Epithelial cell of proximal tubule (primary cell): Measurements from ENCODE around the gene TMPRSS3. TPM values are rescaled to one million over a fixed set of nuclear protein-coding genes. Genes with fewer than 3 reads are reported as not detected.
"Not testable (repeated sequence)": the region's sequence is repeated elsewhere in the genome, so short reads cannot be mapped to it uniquely, and the experiment has no call there.

ENCODE experiments used
- DNase-seq: peaks from one replicate; pipeline ENCODE4 v3.0.0-alpha.2; 2011; ENCODE audit warnings: low read depth
- H3K4me3 ChIP-seq: 2 replicates; pipeline ENCODE4 v1.5.1; 2011; ENCODE audit warnings: low read depth, mild to moderate bottlenecking, low read length
- CTCF ChIP-seq: conservative IDR thresholded peaks from 2 replicates; pipeline ENCODE4 v1.5.1; 2012; ENCODE audit warnings: low read depth, mild to moderate bottlenecking, low read length
- total RNA-seq: library from RNA; depleted of rRNA; stranded (reverse); fragments of >200 nt; gene quantifications from 2 replicates; pipeline ENCODE4 v1.2.3, GENCODE V29; 2015

The TMPRSS3 gene
- total RNA-seq, 1 donor from 2014 or later = 2.0 TPM

GRCh38 chr21:42411891-42412635 lies 16.2 kb upstream of the TMPRSS3 start:
- no peak for TF ChIP-seq CTCF
- no peak overlapping the region for H3K4me3 ChIP-seq
- DNase-seq = no peak

GRCh38 chr21:42411197-42411869 lies 15.5 kb upstream of the TMPRSS3 start:
- no peak overlapping the region for H3K4me3 ChIP-seq
- DNase-seq = no peak

GRCh38 chr21:42409366-42409765 lies 13.5 kb upstream of the TMPRSS3 start:
- DNase-seq = no peak
- no peak for TF ChIP-seq CTCF
- H3K4me3 ChIP-seq = no peak overlapping the region

More at GRCh38 chr21:42411197-42411869, 15.5 kb upstream of the TMPRSS3 start:
- no peak for TF ChIP-seq CTCF

- H3K4me3 ChIP-seq, DNase-seq: not testable (repeated sequence)
These were observed 12.9 kb upstream of the TMPRSS3 start for GRCh38 chr21:42408718-42409117.

GRCh38 chr21:42407476-42407875 lies 11.6 kb upstream of the TMPRSS3 start:
- DNase-seq = no peak
- TF ChIP-seq CTCF = no peak
- no peak overlapping the region for H3K4me3 ChIP-seq

- H3K4me3 ChIP-seq = no peak overlapping the region
- no peak for TF ChIP-seq CTCF
- DNase-seq = no peak
These were observed 11.0 kb upstream of the TMPRSS3 start for GRCh38 chr21:42406866-42407265.

- no peak for TF ChIP-seq CTCF
- H3K4me3 ChIP-seq = no peak overlapping the region
- DNase-seq = no peak
These were observed 10.4 kb upstream of the TMPRSS3 start for GRCh38 chr21:42406201-42406621.
